Esophagus squamous epithelium (tissue), 4 donors: ENCODE measurements around the gene SPAG9.

Experiments
- CTCF ChIP-seq, 6 experiments: fragments of 450-650 bp in 4 of 6; fragments of 200-600 bp in 2 of 6; sonication (generic) in 2 of 6; IDR thresholded peaks; one replicate each; pipeline ENCODE4 v1.5.1; 2016 to 2019; ENCODE audit warnings: antibody characterized with exemption in 6 of 6, mild to moderate bottlenecking in 4 of 6, moderate library complexity in 4 of 6
- POLR2A ChIP-seq, 4 donors: fragments of 450-650 bp; IDR thresholded peaks; one replicate each; pipeline ENCODE4 v1.6.1; 2017; ENCODE audit warnings: antibody characterized with exemption in 4 of 4, mild to moderate bottlenecking in 4 of 4, moderate library complexity in 3 of 4

GRCh38 chr17:50979524-50979927 lies 141.1 kb downstream of the SPAG9 start:
- TF ChIP-seq CTCF (IDR thresholded peaks at IDR 0.05) (no peak), POLR2A (IDR thresholded peaks at IDR 0.05) (no peak)
